Subcutaneous abdominal adipose tissue (tissue), 5 donors: ENCODE results near the gene TBC1D26.
"Not testable (repeated sequence)": the region's sequence is repeated elsewhere in the genome, so short reads cannot be mapped to it uniquely, and the experiment has no call there.

Experiments
- H3K27ac ChIP-seq: one replicate; pipeline ENCODE4 v1.7.0; 2013; ENCODE audit warnings: low read depth, mild to moderate bottlenecking, inconsistent platforms, low read length, moderate library complexity
- H3K27me3 ChIP-seq, 5 donors: one replicate each; pipeline ENCODE4 v1.7.0; 2013; ENCODE audit warnings: low read length in 5 of 5, inconsistent platforms in 1 of 5; ENCODE audit not compliant: control insufficient read depth in 5 of 5, insufficient read depth in 4 of 5
- H3K36me3 ChIP-seq, 5 donors: one replicate each; pipeline ENCODE4 v1.7.0; 2013; ENCODE audit warnings: low read length in 5 of 5; ENCODE audit not compliant: control insufficient read depth in 5 of 5, insufficient read depth in 5 of 5
- H3K4me1 ChIP-seq, 5 donors: one replicate each; pipeline ENCODE4 v1.7.0; 2013; ENCODE audit warnings: low read length in 5 of 5, mild to moderate bottlenecking in 3 of 5, moderate library complexity in 1 of 5; ENCODE audit not compliant: control insufficient read depth in 5 of 5, insufficient read depth in 5 of 5
- H3K4me3 ChIP-seq, 5 donors: one replicate each; pipeline ENCODE4 v1.7.0; 2013; ENCODE audit warnings: low read length in 5 of 5, low read depth in 1 of 5
- H3K9ac ChIP-seq, 5 donors: one replicate each; pipeline ENCODE4 v1.7.0; 2013; ENCODE audit warnings: low read length in 5 of 5, mild to moderate bottlenecking in 4 of 5, moderate library complexity in 3 of 5
- H3K9me3 ChIP-seq, 5 donors: one replicate each; pipeline ENCODE4 v1.7.0; 2013; ENCODE audit warnings: low read length in 5 of 5; ENCODE audit not compliant: control insufficient read depth in 5 of 5
- donor health status: healthy.
- donor health status: healthy.
- donor health status: healthy.
- donor health status: healthy.
- donor health status: healthy.

The TBC1D26 gene

DNA sequence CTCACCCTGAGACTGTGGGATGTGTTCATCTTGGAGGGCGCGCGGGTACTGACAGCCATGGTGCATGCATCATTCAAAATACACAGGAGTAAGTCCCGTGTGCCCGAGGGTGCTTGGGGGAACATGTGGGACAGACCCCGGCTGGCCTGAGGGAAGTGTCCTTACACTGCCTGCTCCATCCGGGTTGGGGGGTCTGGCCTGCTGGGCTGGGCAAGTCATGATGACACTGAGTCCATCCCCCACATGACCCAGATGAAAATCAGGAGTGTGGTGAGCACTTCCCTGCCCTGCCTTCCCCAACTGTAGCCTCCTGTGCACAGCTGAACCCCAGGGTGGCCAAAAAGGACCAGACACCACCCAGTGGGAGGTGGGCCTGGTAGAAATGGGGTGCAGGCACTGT, 10.8 kb downstream of the TBC1D26 start:
- Histone ChIP-seq H3K4me1 (no peaks in the 10 kb centered on the region), H3K9me3 (no peaks in the 10 kb centered on the region), H3K27me3 (peaks cover 0 to 4% (median 0%) of the 10 kb centered on the region in 5 donors), H3K9ac (no peak overlapping the region), H3K27ac (no peak overlapping the region), H3K4me3 (no peak overlapping the region), H3K36me3 (no peaks in the 10 kb centered on the region)

DNA sequence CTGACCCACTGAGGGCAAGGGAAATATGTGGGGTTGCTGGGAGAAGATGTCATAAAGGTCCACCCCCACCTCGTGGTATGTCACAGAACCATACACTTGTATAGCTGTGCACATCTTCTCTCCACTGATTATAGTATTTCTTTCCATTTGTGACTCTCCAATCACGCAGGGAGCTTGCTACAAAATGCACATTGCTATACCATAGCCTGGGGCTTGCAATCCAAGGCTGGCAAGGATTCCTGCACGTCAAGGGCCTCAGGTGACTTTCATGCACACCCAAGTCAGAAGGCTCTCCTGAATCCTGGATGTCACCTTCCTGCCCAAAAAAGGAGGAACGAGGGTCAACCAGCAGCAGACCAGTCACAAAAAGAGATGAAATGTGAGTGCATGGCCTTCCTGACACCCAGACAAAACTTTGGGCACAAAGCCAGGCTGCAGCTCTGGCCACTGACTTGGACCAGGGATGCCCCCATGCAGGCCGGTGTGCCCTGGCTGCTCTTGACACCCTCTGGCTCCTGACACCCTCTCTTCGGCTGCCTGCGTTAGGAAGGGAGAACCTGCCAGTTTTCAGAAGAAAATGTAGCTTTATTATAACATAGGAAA, 12.1 kb downstream of the TBC1D26 start:
- Histone ChIP-seq H3K9ac (no peak overlapping the region), H3K4me3 (no peak overlapping the region), H3K27ac (no peak overlapping the region), H3K27me3 (peaks cover 0 to 4% (median 0%) of the 10 kb centered on the region in 5 donors), H3K9me3 (no peaks in the 10 kb centered on the region), H3K4me1 (no peaks in the 10 kb centered on the region), H3K36me3 (no peaks in the 10 kb centered on the region)

DNA sequence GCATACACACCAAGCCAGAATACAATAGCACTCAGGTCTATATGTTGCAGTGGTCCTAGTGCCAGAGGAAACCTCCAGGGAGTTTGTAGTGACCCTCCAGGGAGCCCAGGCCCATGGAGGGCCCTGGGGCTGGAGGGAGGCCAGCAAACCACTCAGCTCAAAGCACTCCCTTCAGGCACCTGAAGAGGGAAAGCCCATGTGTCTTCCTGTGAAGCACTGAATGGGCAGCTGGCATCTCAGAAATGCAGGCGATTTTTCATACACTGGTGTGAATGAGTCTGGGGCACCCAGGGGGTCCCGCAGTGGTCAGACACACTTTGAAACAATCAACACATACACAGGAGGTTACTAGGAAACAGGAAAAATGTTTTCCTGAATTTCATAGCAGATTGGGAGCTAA, 12.8 kb downstream of the TBC1D26 start:
- Histone ChIP-seq H3K9me3 (no peaks in the 10 kb centered on the region), H3K27ac (no peak overlapping the region), H3K36me3 (no peaks in the 10 kb centered on the region)

DNA sequence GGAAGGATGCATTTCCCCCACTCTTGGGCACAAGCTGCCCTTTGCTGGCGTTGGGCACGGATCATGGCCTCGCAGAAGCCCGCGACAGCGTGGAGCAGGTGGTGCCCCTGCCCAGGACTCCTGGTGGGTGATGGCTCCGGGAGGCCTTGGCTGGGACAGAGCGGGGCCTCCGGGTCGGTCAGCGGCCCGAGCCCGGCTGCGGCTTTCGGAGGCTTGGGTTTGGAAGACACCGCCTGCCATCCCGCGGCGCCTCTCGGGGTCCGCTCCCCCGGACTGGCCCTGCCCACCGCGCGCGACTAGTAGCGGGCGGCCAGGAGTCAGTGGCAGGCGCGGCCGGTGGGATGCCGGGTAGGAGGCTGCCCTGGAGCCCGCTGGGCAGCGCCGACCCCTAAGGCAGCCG, 17.3 kb downstream of the TBC1D26 start:
- H3K36me3 ChIP-seq, H3K9ac ChIP-seq, H3K27ac ChIP-seq, H3K4me1 ChIP-seq, H3K4me3 ChIP-seq, H3K27me3 ChIP-seq, H3K9me3 ChIP-seq: not testable (repeated sequence)

More for the DNA sequence above, 12.8 kb downstream of the TBC1D26 start:
- Histone ChIP-seq H3K4me1 (no peaks in the 10 kb centered on the region), H3K4me3 (no peak overlapping the region), H3K9ac (no peak overlapping the region), H3K27me3 (peaks cover 0 to 4% (median 0%) of the 10 kb centered on the region in 5 donors)

DNA sequence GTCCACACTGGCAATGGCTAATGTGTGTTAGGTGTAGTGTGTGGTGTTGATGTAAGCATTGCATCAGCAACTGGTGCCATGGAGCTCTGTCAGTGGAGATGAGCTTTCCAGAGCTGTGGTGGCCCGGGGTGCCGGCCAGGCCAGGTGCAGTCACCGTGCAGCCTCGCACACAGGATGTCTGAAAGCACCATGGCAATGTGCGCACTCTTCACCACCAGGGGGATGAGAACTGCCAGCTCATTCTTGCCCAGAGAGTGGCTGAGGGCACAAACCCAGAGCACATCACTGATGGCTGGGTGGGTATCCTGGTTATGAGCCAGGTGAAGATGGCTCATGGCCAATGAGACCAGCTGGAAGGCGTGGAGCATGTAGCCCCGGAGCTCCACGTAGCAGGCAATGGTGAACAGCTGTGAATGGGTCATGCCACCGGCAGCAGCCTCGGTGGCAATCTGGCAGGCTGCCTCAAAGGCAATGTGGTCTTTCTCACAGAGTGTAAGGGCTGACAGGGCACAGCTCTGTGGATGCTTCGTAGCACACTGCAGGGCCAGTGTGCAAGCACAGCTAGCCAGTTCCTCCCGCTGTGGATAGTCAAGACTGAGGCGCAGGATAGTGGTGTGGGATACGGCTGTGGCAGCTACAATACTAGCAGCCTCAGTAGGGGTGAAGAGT, 36.9 kb downstream of the TBC1D26 start:
- not testable (repeated sequence) for H3K27ac ChIP-seq, H3K9me3 ChIP-seq, H3K36me3 ChIP-seq, H3K4me1 ChIP-seq, H3K27me3 ChIP-seq, H3K9ac ChIP-seq, H3K4me3 ChIP-seq

DNA sequence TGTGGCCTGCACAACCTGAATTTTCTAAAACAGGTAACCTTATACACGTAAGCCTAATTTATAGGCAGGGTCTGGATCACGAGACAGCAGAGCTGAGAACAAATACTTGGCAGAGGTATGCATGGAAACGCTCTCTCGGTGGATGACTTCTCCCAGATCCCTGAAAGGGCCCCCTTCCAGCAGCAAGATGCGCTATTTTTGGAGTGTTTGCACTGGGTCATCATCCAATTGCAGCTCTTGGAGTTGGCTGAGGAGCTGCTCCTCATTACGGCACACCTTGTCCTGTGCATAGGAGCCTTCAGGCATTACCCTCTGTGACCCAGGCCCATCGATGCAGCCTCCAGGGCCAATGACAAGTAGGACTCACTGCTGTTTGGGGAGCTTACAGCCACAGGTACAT, 38.6 kb downstream of the TBC1D26 start:
- not testable (repeated sequence) for H3K27me3 ChIP-seq, H3K36me3 ChIP-seq, H3K4me3 ChIP-seq, H3K27ac ChIP-seq, H3K4me1 ChIP-seq, H3K9ac ChIP-seq, H3K9me3 ChIP-seq

DNA sequence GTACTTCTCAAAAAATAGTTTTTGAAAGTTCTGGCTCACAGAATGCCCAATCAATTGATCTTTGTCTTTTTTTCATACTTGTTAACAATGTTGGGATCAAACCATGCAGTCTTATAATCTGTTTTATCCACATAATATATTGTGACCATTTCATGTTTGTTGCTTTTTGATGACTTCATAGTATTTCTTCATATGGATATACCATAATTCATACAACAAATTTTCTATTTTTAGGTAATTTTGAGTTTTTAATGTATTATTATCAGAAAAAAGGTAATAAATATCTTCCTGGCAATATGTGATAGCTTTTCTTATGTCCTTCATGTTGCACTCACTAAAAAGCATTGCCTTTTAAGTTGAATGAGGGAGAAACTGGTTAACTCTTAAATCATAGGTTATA, 44.8 kb downstream of the TBC1D26 start:
- Histone ChIP-seq H3K27ac (no peak overlapping the region), H3K4me1 (no peaks in the 10 kb centered on the region), H3K36me3 (no peaks in the 10 kb centered on the region), H3K27me3 (no peaks in the 10 kb centered on the region), H3K4me3 (no peak overlapping the region), H3K9me3 (no peaks in the 10 kb centered on the region), H3K9ac (no peak overlapping the region)

DNA sequence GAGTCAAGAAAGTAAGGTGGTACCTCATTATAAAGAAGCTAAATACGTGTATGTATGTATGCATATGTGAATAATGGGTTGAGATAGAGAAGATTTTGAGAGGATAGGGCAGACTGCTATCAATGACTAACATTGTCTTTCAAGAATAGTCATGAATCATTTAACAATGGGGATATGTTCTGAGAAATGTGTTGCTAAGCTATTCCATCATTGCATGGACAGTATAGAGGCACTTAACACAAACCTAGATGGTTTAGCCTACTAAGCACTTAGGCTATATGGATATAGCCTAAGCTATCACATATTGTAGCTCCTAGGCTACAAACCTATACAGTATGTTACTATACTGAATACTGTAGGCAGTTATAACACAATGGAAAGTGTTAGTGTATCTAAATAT, 45.2 kb downstream of the TBC1D26 start:
- Histone ChIP-seq H3K36me3 (no peaks in the 10 kb centered on the region), H3K27ac (no peak overlapping the region), H3K27me3 (no peaks in the 10 kb centered on the region), H3K4me1 (peaks cover 0 to 1% (median 0%) of the 10 kb centered on the region in 5 donors), H3K9ac (no peak overlapping the region), H3K4me3 (no peak overlapping the region), H3K9me3 (no peaks in the 10 kb centered on the region)

DNA sequence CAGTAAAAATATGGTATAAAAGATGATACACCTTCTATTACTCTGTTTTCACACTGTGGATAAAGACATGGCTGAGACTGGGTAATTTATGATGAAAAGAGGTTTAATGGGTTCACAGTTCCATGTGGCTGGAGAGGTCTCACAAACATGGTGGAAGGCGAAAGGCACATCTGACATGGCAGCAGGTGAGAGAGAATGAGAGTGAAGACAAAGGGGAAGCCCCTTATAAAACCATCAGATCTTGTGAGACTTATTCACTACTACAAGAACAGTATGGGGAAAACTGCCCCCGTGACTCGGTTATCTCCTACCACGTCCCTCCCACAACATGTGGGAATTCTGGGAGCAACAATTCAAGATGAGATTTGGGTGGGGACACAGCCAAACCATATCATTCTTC, 45.6 kb downstream of the TBC1D26 start:
- Histone ChIP-seq H3K36me3 (no peaks in the 10 kb centered on the region), H3K4me1 (peaks cover 0 to 5% (median 0%) of the 10 kb centered on the region in 5 donors), H3K4me3 (no peak overlapping the region), H3K27me3 (no peaks in the 10 kb centered on the region), H3K27ac (no peak overlapping the region), H3K9ac (no peak overlapping the region), H3K9me3 (no peaks in the 10 kb centered on the region)

DNA sequence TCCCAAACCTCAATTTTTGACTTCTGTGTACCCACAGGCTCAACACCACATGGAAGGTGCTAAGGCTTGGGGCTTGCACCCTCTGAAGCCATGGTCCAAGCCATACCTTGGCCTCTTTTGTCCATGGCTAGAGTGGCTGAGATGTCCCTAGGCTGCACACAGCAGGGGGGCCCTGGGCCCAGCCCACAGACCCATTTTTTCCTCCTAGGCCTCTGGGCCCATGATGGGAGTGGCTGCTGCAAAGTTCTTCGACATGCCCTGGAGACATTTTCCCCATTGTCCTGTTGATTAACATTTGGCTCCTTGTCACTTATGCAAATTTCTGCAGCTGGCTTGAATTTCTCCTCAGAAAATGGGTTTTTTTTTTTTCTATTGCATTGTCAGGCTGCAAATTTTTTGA, 47.0 kb downstream of the TBC1D26 start:
- Histone ChIP-seq H3K4me1 (peaks cover 0 to 10% (median 5%) of the 10 kb centered on the region in 5 donors), H3K9ac (no peak overlapping the region), H3K4me3 (no peak overlapping the region), H3K27me3 (no peaks in the 10 kb centered on the region), H3K9me3 (no peaks in the 10 kb centered on the region), H3K36me3 (no peaks in the 10 kb centered on the region), H3K27ac (no peak overlapping the region)
